SK-N-MC (cell line): ENCODE results near the gene LRRC39.

Experiments
- EZH2 ChIP-seq: fragments of 200-600 bp; sonication (generic); IDR thresholded peaks from one replicate; pipeline ENCODE4 v1.6.1; 2017; ENCODE audit warnings: antibody characterized with exemption
- FOXP2 ChIP-seq: optimal IDR thresholded peaks from 2 replicates; pipeline ENCODE3; 2011; ENCODE audit warnings: mild to moderate bottlenecking, moderate library complexity; ENCODE audit not compliant: insufficient read depth; ENCODE audit errors: extremely low read length, control extremely low read depth
- POLR2AphosphoS5 ChIP-seq: IDR thresholded peaks from 2 replicates; pipeline ENCODE4 v1.6.1; 2012; ENCODE audit warnings: mild to moderate bottlenecking, low read depth, low read length, borderline replicate concordance

- no peak for TF ChIP-seq EZH2
- no peak for TF ChIP-seq POLR2AphosphoS5
- TF ChIP-seq FOXP2 = no peak
These were observed 13.8 kb downstream of the LRRC39 start for GRCh38 chr1:100164216-100164615.
